HG02884 (cell line): ENCODE data around the gene SCAMP1.
A peak's percentile ranks its signal among the peaks of the same experiment; 100 is the strongest.

Experiments
- ATAC-seq: cut with Tn5 transposase; IDR thresholded peaks from one replicate; pipeline ENCODE4 v1.9.1; 2021; ENCODE audit warnings: mild to moderate bottlenecking, moderate library complexity; ENCODE audit not compliant: unreplicated experiment

SCAMP1 gene

DNA sequence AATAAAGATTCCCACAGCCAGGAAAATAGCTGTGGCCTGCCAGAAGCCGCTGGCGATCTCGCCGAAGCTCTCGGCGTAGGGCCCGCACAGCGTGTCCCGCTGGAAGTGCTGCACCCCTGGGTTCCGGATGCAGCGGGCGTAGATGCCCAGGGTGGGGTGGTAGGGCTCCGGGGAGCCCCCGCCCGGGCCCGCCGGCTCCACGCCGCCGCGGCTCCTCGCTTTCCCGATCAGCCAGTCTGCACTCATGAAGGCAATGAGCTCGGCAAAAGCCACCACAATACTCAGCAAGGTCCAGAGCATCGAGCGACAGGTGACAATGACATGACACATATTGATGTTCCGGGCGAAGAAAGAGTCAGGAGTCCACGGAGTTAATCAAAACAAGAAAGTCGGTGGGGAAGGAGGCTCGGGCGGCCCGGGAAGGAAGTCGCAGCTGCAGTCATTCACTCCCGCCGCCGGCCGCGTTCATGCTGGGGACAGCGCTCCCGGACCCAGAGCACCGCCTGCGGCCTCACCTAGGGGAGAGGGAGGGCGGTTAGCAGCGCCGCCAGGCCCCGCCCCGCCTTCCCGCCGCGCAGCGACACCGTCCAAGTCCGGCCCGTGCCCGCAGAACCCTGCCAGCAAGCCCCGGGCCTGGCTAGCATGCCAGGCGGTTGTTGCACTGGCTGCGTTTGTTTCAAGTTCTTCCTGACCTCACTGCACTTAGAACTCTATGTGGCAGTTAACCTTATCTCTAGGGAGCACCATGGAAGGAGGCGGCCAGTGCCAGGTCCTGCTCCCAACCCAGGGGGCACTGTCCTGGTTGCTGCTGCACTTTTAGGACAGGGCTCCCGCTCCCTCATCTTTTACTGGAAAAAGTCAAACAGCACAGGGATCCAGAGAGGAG, 149.7 kb downstream of the SCAMP1 start:
- peak; percentile 61 for ATAC-seq

GRCh38 chr5:78511121-78511906, 150.9 kb downstream of the SCAMP1 start:
- no peak for ATAC-seq

DNA sequence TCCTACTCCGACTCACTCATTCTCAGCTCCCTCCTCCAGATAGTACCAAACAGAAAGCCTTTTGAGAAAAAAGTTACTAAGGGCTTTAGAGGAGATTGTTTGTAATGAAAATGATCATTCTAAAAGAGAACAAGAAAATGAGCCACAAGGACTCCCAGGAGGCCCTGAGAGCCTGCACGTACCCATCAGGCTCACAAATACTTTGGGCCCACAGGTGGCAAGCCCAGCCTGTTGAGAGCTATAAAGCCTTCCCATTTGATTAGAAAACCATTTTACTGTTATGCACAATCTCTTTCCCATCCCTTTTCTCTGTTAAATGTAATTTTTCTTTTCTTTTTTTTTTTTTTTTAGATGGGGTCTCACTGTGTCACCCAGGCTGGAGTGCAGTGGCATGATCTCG, 152.0 kb downstream of the SCAMP1 start:
- no peak for ATAC-seq

DNA sequence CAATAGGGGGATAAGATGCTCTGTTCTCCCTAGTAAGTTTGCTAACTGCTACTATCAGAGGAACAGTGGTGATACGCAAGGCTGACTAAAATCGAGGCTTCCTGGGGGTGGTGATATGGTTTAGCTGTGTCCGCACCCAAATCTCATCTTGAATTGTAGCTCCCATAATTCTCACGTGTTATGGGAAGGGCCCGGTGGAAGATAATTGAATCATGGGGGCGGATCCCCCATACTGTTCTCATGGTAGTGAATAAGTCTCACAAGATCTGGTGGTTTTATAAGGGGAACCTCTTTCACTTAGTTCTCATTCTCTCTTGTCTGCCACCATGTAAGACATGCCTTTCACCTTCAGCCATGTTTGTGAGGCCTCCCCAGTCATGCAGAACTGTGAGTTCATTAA, 153.0 kb downstream of the SCAMP1 start:
- no peak for ATAC-seq

DNA sequence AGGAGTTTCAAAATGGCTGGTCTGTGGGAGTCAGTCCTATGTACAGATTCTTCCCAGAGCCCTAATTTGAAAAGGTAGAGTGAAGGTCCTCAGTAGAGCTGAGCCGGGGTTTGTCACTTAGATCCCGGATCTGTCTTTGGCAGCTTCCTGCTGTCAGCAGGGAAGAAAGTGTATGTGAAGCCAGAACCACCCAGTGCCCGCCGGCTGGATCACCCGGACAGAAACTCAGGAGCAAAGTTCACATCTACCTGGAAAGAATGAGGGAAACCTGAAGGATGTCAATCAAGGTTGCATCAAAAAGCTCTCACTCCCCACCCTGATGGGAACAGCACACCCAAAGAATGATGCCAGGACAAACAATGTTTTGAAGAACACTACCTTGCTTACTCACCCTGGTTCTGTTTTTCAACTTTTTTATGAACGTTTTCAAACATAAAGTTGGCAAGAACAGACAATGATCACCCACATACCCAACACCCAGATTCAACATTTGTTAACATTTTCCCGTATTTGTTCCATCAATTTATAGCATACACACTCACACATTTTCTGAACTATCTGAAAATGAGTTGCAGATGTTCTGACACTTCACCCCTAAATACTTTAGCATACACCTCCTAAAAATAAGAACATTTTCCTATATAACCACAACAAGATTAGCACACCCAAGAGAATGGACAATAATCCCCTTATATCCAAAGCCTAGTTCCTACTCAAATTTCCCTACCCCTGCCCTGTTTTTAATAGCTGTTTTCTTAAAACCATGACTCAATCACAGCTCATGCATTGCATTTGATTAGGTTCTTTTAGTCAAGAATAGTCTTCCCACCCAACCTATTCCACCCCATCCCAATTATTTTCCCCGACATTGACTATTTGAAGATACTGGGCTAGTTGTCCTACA, 154.3 kb downstream of the SCAMP1 start:
- no peak for ATAC-seq

GRCh38 chr5:78515670-78516069, 155.3 kb downstream of the SCAMP1 start:
- no peak for ATAC-seq

GRCh38 chr5:78518365-78519197, 158.2 kb downstream of the SCAMP1 start:
- no peak for ATAC-seq

GRCh38 chr5:78519198-78519941, 159.0 kb downstream of the SCAMP1 start:
- ATAC-seq: no peak

DNA sequence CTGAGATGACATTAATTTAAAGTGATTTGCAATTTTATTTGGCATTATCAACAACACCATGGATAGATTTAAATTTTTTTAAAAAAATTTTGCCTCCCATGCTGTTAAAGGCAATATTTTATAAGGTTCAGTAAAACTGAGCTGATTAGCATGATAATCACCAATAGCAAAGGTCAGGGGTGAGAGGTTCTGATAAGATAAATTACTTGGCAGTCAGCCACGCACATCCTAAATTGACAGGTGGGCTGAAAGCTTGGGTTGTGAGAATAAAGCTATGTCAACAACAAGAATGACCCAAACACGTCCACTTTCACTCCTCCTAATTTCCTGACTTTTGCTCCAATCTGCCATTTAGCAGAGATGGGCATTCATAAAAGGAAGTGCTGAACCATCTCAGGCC, 161.0 kb downstream of the SCAMP1 start:
- ATAC-seq: no peak

DNA sequence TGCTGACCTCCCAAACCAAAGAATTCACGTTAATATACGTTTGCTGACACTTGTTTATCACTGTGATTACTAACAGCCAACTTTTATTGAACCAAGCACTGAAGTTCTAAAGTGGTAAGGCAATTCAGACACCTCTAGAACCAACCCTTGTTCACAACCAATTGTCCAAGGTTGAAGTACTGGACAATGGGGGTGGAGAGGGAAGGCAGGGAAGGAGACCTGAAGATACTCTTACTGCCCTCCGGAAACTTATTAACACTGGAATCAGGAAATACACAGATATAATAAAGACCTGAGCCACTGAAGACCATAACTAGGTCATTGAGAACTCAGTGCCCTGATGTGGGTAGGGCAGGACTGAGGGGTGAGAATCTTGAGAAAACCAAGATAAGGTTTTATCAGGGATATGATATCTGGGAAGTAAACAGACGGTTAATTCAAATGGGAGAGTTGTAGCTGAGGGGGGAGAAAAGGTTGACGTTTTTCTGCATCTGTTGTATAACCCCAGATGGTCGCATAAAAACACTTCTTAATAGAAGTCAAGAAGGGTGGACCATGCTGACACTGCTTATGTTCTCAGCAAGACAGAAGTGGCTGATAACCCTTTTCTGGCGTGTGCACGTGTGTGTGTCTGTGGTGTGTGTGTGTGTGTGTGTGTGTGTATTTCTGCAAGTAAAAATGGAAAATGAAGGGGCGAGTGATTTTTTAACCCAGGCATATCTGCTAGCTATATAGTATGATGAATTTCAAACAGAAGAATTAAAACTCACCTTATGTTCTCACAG, 162.3 kb downstream of the SCAMP1 start:
- ATAC-seq: no peak

GRCh38 chr5:78523314-78524193, 163.1 kb downstream of the SCAMP1 start:
- no peak for ATAC-seq

GRCh38 chr5:78526049-78526525, 165.7 kb downstream of the SCAMP1 start:
- ATAC-seq: no peak

DNA sequence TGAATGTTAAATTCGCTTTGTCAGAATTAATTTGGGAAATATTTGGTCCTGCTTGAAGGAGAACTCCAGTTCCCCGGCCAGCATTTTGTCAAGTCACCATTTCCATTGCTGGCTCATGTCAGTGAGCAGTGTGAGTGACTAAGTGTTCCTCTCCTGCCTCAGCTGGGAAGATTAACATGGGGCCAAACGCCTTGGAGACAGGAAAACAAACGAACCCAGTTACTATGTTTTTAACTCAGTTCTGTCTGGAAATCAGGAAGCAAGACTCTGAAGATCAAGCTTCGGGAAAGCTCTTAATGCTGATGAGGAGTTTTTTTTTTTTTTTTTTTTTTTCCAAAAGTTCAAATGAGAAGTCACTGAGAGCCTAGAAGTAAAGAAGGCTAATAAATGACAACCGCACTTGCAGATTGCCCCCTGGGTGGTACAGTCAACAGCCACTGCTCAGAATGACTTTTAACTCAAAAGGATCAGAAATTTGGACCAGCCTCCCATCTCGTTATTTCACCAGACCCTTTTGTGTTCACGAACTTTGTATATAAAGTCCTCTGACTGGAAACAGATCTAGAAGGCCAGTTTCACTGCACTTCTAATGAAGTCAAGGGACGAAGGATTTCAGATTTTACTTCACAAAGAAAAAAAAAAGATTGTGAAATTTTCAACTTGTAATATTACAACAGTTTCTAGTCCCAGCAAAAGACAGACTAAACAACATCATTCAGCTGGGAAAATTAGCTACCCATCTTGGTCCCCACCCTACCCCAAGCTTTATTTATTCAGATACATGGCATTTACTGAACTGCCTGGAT, 166.8 kb downstream of the SCAMP1 start:
- no peak for ATAC-seq

DNA sequence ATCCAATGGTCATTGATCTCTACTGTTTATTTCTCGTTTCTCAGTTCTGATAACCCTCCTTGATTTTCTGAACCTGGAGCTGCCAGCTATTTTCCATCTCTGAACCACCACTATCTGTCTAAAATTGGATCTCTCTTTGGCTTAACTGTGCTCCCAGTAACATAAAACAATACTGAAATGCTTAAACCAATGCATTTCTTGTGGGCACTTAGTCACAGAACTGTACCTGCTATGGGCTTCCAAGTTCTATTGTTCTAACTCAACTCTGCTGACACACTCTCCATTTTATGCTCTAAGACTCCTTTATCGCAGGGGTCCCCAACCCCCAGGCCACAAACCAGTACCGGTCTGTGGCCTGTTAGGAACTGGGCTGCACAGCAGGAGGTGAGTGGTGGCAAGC, 167.5 kb downstream of the SCAMP1 start:
- no peak for ATAC-seq
